TTC549 (cell line): ENCODE measurements around the gene SESN3.
"Not testable (repeated sequence)": the region's sequence is repeated elsewhere in the genome, so short reads cannot be mapped to it uniquely, and the experiment has no call there.

Source experiments
- FAIRE-seq: peaks from 2 replicates; lab custom pipeline; 2012; peaks lifted over from hg19 to GRCh38; lab: Jason Lieb, UNC

The SESN3 gene

DNA sequence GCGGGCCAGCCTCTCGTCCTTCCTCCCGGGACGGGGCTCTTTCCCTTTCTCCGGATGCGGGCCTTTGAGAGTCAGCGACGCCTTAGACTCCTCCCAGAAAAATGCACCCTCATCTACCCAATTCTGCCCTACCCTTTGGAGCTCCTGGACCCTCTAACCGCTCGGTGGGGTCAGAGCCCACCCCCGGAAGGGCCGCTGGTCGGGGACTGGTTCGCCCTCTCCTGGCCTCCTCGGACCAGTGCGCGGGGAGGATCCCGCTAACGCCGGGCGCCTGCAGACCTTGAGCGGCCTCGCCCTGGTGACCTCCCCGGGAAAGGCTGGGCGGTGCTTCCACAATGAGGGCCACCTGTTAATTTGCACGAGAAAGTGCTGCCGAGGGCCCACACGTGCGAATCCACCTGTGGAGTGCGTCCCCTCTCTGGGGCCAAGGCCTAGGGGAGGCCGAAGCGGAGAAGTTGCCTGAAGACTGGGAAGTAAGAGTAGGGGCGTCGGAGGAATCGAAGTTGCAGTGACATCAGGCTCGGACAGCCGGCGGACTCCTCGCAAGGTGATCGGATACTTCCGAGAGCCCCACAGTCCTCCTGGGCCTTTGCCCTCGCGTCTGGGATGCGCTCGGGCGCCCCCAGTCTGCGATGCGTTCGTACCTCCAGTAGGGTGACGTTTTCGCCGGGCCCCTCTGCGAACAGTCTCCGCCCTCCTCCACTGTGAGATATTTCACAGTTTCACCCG, 79.9 kb downstream of the SESN3 start:
- FAIRE-seq, result no peak

DNA sequence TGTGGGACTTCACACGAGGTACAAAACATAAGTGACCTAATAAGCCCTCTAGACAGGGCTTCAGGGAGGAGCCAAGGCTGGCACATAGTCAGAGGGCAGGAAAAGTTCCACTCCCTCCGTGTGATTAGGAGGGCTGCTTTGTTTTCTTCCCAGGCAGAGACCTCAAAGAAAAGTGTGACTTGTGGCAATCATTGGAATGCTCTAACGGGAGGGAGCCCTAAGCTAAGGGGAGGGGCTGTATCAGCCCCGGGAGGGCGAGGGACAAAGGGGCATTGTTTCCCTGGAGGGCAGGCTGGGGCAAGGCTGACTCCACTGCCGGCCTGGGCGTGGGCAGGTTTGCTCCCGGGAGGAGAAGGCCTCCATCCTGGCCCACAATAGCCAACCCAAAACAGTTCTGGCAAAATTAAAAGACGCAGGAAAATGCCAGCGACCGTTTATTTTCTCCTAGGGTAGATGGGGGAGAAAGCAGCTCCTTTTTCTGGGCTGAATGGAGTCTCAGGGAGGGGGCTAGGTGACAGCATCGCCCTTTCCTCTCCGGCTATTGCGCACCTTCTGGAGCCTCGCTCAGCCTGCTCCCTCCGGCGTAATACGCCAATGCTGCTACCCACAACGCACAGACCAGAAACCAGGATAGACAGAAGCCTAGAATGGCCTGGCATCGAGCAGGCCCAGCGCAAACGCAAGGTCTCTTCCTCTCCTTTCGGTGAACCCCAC, 81.2 kb downstream of the SESN3 start:
- FAIRE-seq, result no peak

DNA sequence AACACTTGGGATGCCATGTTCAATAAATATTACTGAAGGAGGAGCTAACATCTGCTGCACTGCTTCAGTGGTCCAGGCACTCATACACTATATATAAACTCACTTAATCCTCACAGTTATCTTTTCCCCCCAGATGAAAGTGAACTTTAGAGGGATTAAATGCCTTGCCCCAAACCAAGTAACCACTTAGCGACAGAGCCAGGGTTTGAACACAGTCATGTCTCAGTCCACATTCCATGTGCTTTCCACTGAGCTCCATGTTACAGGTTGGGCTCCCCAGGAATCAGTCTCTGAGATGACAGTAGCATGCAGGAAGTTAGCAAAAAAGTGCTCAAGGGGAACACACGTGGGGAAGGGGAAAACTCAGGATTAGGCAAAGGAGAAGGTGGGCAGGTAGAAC, 82.1 kb downstream of the SESN3 start:
- no peak for FAIRE-seq

DNA sequence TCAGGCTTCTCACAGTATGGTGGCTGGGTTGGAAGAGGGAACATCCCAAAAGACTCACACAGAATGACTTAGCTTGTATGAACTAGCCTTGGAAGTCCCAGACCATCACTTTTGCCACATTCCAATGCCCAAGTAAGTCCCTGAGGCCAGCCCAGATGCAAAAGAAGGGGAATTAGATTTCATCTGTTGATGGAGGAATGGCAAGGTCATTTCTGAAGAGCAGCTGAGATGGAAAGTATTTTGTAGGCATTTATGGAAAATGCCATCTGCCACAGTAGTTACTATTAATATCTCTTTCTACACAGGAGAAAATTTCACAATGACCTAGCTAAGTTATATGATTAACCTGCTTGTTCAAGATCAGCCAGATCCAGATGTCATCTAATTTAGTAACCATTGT, 82.6 kb downstream of the SESN3 start:
- no peak for FAIRE-seq

DNA sequence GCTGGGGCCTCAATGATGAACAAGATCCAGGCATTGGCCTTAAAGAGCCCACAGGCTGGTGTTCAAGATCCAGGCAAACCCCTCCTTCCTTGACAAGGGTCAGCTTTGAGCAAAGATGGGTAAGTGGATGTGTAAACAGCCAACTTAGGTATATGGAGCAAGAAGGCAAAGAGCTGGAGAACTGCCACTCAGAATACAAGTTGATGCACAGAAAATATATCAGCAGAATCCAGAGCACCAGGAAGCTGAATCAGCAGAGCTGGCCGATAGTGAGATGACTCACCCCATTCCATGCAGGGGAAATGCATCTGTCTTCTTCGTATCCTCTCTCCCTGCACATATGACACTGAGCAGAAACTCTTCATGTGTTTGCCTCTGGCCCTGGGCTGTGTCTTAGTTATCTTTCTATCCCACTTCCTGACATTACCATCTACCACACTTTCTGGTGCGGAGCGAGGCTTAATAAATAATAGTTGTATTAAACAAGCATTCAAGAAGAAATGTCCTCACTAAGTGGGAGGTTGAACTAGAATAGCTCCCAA, 83.6 kb downstream of the SESN3 start:
- FAIRE-seq, result no peak

DNA sequence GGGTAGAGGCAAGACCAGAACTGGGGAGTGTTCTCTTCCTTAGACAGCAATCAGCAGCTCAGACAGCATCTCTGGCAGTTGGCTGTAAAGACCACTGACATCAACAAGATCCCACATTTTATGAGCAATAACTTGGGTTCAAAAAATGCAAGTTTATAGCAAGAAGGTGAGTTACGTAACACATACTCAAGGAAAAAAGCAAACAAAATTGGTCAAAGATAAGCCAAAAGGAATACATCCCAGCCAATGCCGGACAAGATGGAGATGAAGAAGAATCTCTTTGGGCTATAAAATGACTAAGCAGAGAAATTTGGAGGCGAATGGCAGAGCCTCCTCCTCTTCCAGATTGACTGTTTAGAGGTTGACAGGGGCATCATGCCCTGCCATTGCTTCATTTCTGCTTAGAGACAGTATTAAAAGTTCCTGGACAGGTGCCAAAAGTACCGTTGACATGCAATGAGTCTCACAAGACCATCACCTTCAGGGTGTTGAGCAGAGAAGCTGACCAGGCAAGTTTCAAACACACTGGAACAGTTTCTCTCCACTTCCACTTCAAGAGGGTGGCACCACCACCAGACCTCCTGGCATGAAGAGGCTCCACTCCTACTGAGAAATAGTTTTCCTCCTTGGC, 85.5 kb downstream of the SESN3 start:
- FAIRE-seq, result no peak

DNA sequence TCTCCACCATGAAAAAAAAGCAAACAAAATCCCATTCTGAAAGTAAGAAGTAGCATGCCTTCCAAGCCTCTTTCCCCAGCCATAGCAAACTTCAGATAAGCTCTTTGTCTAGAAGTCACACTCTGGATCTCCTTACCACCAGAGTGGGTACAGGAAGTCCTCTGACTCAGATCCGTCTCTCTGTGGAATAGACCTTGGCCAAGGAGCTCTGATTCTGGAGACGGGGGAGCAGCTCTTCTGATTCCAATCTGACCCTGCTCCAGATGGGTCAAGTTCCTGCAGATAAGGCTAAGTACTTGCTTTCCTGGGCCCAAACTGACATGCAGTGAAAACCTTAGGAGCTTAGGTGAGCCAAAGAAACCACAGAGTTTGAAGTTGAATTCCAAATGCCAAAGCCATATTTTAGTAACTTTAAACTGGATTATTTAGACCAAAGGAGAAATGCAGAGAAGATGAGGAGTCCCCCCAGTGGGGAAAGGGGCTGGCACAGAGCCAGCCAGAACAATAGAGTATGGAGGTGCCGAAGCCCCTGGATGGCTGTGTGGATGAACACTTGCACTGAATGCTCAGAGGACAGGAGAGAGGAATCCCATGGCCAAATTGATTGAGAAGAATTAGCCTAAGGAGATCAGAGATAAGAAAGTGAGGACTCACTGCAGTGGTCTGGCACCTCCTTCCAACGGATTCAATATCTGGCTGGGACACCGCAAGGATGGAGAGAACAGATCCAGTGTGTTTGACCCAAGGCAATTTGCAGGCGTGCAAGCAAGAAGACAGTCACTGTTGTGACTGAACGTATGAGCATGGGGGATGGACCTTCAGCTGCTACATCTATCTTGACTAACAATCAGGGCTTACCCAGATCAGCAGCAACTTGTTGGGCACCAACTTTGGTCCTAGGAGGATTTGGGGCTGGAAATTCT, 86.4 kb downstream of the SESN3 start:
- FAIRE-seq, result no peak

DNA sequence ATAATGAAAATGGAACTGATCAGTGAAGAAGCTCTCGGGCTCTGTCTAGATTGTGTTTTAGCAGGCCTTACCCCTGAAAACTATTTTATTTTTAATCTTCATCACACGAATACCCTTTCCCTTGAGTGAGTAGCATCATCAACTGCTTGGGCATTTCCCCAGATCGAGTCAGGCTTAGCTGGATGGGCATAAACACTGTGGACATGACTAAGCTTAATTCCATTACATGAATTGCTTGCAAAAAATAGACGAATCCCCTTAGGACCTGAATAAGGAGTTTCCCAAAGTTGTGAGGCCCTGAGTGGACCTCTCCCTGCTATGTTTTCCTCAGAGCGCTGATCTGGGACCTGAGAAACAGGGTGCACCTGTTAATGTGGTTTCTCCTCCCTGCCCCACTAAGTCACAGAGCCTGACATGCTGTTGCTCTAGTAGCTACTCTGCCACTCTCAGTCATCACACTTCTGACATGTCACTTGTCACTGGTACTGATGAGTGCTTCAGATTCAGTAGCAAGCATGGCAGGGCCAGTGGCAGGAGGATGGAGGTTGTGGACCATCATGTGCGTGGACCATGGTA, 87.8 kb downstream of the SESN3 start:
- FAIRE-seq, result no peak

DNA sequence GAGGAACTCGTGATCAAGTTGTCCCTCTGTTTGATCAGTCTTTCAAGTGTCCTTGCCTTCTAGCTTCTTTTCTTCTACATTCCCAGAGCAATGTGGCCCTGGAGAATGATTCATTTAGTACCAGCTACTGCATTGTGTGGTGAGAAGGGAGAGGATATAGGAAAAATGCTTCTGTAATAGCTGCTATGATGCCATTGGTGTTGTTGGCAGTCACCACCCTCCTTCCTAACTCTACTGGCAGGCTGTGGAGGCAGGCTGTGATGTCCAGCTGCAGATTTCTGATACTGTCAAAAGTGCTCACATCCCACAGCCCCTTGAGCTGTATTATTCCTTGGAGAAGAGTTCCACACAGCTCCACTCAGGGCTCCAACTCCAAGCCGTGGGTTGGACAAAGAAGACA, 88.6 kb downstream of the SESN3 start:
- FAIRE-seq, result no peak

DNA sequence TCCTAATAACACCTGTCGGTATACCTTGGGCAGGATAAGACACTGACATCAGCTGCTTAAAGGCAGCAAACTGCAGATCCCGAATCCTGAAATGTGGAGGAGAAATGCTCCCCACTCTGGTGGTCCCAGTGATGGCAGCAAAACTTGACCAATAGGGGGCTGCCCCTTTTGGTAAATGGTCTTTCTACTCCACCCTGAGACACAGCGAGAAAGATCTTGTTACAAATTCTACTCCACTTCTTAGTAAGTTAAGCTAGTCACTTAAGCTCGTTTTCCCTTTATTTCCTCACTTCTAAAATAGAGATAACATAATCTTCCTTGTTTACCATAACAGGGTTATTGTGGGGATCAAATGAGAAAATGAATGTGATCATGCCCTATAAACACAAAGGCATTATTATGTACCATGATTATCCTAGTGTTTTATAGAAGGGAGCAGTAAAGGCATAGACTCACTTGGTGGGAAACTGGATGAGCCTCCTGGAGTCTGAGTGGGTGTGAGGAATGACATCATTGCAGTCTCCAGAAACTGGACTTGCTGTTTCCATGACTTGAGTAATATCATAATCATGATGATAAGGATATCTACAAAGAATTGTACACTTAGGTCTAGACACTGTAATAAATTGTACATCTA, 90.5 kb downstream of the SESN3 start:
- FAIRE-seq, result no peak

DNA sequence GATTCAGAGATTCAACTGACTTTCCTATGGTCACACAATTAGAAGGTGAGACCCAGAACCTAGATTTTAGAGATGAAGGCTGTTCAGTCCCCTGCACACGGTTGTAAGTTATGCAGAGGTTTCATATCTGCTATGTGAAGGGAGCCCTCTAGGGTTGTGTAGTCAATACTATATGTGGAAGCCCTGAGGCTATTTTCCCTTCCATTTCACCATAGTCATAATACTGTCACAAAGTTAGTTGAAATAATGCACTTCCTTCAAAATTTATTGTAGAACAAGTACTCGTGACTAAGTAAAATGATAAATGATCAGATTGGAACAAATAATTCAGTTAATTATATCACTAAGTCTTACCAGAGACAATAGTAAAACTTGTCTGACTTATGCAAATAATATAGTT, 92.6 kb downstream of the SESN3 start:
- FAIRE-seq, result no peak

DNA sequence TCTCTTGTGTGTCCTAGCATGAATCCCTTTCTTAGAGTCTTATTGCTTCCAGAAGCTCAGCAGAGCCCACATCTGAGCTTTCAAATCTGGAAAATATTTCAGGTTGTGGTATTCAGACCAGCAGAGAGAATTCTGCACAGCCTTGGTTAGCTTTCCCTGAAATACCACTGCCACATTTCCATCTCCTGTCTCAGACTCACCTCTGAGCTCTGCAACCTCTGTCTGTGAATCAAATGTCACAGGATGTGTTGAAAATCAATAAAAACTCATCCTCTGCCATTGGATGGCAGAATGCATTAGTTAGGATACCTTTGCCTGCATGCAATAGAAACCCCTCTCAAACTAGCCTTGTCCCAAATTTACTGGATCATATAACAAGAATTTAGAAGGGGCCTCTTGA, 93.7 kb downstream of the SESN3 start:
- no peak for FAIRE-seq

DNA sequence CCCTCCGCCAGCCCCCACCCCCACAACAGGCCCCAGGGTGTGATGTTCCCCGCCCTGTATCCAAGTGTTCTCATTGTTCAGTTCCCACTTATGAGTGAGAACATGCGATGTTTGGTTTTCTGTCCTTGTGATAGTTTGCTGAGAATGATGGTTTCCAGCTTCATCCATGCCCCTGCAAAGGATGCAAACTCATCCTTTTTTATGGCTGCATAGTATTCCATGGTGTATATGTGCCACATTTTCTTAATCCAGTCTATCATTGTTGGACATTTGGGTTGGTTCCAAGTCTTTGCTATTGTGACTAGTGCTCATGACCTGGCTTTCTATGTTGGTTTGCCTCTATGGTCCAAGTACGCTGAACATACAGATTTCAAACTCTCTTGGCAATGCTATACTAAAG, 94.3 kb downstream of the SESN3 start:
- FAIRE-seq, result not testable (repeated sequence)

DNA sequence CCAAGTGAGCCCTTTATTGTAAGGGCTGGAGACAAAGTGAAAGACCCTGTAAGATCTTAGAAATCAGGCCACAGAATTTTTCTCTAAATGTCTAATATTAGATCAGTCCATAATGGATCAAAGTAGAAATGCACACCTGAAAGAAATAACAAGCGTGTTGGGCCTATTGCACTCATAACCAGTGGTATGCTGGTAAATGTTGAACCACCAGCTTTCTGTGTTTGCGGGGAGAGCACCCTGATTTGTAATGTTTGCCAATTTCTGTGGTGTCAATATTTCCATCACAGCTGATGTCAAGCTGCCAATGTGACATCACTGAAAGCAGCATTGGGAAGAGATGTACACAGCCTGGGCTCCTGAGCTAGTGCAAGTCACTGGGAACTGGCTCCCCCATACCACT, 95.1 kb downstream of the SESN3 start:
- FAIRE-seq, result no peak

DNA sequence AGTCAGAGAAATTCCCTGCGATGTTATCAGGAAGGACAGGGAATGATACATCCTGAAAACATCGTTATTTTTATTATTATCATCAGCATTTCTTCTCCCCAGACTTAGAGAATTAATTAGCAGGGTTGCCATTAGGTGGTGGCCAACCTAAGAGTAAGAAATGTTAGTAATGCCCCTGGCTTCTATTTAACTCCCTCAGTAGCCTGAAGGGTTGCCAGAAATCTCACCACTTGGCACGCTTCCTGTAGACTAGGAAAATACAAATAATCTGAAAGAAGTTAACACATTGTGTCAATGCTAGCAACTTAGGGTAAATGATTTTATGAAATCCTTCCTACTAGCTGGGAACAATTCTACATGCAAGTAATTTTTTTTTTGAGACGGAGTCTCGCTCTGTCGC, 95.8 kb downstream of the SESN3 start:
- no peak for FAIRE-seq

DNA sequence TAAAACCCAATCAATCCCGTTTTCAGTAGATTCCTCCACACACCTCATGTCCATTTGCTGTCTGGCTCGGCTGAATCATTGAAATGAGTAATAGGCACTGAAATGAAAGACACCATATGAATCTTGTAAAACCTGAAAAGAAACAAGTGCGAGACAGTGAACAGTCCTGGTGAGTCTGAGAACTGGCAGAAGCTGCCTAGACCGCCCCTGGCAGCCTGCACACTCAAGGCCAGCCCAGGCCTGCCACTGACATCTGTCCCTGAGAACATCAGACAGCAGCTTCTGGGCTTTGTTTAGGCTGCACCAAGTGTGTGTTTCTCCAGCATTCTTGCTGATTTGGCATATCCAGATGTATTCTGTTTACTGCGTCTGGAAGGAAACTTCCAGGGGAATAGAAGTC, 96.5 kb downstream of the SESN3 start:
- no peak for FAIRE-seq

DNA sequence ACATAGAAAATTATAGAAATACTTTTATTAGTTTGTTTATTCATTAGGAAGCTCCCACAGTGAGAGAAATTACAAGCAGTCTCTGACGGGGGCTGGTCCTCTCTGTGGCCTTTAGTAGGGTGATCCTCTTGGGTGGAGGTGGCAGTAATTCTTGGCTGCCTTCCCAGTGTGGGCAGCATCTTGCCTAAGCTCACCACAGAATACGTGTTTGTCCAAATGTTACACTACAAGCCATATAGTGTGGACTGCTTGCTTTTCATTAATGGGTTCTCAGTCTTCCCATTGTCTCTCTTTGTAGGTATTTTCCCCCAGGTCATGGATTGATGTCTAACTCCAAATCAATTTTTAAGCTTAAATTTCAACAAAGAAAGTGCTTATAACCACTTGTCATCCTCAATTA, 98.0 kb downstream of the SESN3 start:
- FAIRE-seq, result no peak

DNA sequence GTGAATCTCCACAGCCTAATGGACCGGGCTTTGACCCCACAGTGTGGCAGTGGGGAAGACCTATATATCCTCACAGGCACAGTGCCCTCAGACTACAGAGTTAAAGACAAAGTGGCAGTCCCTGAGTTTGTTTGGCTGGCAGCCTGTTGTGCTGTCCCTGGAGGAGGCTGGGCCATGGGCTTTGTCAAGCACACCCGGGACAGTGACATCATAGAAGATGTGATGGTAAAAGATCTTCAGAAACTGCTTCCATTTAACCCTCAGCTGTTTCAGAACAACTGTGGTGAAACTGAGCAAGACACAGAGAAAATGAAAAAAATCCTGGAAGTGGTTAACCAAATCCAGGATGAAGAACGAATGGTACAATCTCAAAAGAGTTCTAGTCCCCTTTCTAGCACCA, 102.4 kb downstream of the SESN3 start:
- FAIRE-seq, result no peak

DNA sequence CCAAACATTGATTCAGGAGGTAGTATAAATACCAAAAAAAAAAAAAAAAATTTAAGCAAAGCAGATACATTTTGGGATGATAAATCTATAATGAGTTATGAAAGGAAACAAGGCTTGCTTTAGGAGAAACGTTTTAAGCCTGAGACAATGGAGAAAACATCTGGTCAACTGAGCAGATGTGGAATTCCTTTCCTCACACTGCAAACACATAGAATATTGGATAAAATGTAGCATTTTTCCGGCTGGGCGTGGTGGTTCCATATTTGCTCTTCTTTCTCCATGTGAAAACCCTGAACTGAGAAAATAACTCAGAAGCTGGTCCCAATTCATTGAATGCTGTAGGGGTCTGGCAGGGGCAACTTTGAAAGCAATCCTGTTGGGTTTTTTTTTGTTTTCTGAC, 107.4 kb downstream of the SESN3 start:
- FAIRE-seq, result no peak

DNA sequence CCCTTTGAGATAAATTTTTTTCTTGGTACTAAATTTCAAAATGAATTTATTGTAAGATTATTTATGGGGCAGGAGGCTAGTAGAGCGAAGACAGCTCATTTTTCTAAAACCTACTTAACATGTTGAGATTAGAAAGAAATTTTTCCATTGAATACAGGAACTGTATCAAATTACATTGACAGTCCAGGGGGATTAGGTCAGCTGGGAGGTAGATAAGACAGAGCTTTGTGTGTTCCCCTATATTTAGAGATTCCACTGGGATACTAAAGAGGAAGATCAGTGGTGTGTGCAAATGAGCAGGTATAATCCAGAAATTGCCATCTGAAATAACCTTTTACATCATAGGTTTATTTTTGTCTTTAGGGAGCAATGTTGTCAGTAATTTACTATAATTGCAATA, 109.3 kb downstream of the SESN3 start:
- FAIRE-seq, result no peak

DNA sequence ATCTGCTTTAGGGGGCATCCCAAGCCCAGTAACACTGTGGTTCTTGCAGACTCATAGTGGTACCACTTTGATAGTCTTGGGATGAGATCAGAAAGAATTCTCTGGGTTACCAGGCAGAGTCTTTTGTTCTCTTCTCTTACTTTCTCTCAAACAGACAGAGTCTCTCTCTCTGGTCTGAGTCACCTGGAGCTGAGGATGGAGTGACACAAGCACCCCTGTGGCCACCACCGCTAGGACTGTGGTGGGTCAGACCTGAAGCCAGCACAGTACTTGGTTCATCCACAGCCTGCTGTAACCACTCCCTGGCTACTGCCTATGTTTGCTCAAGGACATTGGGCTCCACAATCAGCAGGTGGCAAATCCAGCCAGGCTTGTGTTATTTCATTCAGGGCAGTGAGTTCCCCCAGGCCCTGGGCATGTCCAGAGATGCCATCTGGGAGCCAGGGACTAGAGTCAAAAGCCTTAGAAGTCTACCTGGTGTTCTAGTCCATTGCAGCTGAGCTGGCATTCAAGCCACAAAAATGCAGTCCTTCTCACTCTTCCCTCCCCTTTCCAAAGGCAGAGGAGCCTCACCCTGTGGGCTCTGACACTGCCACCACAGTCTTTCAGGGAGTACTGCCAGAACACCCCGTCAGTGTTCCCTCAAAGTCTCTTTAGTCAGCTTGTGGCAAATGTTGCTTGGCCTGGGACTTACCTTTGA, 111.5 kb downstream of the SESN3 start:
- FAIRE-seq, result no peak
